ENCODE results near the gene COL18A1. TPM values are rescaled to one million over a fixed set of nuclear protein-coding genes. Genes with fewer than 3 reads are reported as not detected.
A peak's percentile ranks its signal among the peaks of the same experiment; 100 is the strongest.

Gene COL18A1
- total and polyA plus RNA-seq, 9 of the 15 experiments (the other 6 are each of a cell fraction or from before 2014, with no cell fraction given) = 0.14 to 16.4 (median 2.0) TPM

- no peak overlapping the region for H3K4me2 ChIP-seq (ENCODE audit: insufficient read depth, low read length)
- no TSS peak for BruUV-seq (replicated peaks)
- no peaks in the 10 kb centered on the region for H3K9me3 ChIP-seq (replicated peaks; ENCODE audit: control insufficient read depth, insufficient read depth, low read depth, low read length)
- H4K20me1 ChIP-seq (replicated peaks; ENCODE audit: control insufficient read depth, insufficient read depth, low read length) = peaks cover 54% of the 10 kb centered on the region
- POLR2A ChIA-PET = interaction anchor here (0.7 to 2.4 kb wide), 4 partner anchors 10 to 114 kb away, joined by 3 to 15 read pairs (median 4); no protein-coding TSS in a partner anchor
- H3K27ac ChIP-seq (ENCODE audit: extremely low read depth, low read depth, low read length) = no peak overlapping the region
- no peak overlapping the region for H3K4me3 ChIP-seq
- intact Hi-C loops (cut with micrococcal nuclease) (no loop called here), in situ Hi-C loops (cut with MboI) (no loop called here)
- no peaks in the 10 kb centered on the region for H3K36me3 ChIP-seq (ENCODE audit: control insufficient read depth, insufficient read depth, low read length)
- no peak for FAIRE-seq
- no peaks in the 10 kb centered on the region; a peak in 2 of 5 replicates for H3K27me3 ChIP-seq (ENCODE audit: control insufficient read depth in 2 of 2, insufficient read depth in 2 of 2, low read length in 2 of 2)
- no peak overlapping the region for H2AFZ ChIP-seq (ENCODE audit: low read depth, low read length)
- DNase-seq (ENCODE audit: extremely low read depth in 1 of 4, low spot score in 3 of 4) = no peak
- H3K9ac ChIP-seq (ENCODE audit: insufficient read depth in 1 of 2, low read depth in 2 of 2, low read length in 2 of 2) = no peak overlapping the region
- peaks cover 0 to 85% of the 10 kb centered on the region in 2 experiments; a peak in 3 of 5 replicates for H3K4me1 ChIP-seq (replicated peaks in 1 of 2; ENCODE audit: control insufficient read depth in 2 of 2, insufficient read depth in 2 of 2, low read length in 2 of 2)
- ATAC-seq = no peak
- H3K79me2 ChIP-seq (ENCODE audit: control insufficient read depth, insufficient read depth, low read length) = peaks cover under 1% of the 10 kb centered on the region; the same call in 1 of the 3 replicates
- CTCF ChIA-PET (ENCODE audit: low intra/inter-chr PET ratio) = no interaction called here
- H3K9me1 ChIP-seq (ENCODE audit: control insufficient read depth, insufficient read depth, low read length) = peaks cover 3% of the 10 kb centered on the region
- 68% methylated on average over 19 of the region's 28 CpGs for WGBS (ENCODE audit: insufficient coverage, low coverage, missing lambda C conversion rate)
- TF ChIP-seq ZNF146 (CRISPR knock-in tag; IDR thresholded peaks at IDR 0.05; ENCODE audit: unreplicated experiment) (no peak), NCOA4 (IDR thresholded peaks at IDR 0.05; ENCODE audit: partially characterized antibody) (no peak), ZNF124 (CRISPR knock-in tag; IDR thresholded peaks at IDR 0.05) (0 out of 2 replicates have a peak, but pooled peaks have one; percentile 74), TBP (optimal IDR thresholded peaks at IDR 0.05; ENCODE audit: low read depth, low read length) (no peak), PRMT5 (CRISPR knock-in tag; IDR thresholded peaks at IDR 0.05) (no peak), MAX (CRISPR knock-in tag; IDR thresholded peaks at IDR 0.05) (peak; percentile 30; the same call in 1 of the 2 replicates), GATAD2A (IDR thresholded peaks at IDR 0.05) (no peak), MEIS2 (IDR thresholded peaks at IDR 0.05; ENCODE audit: partially characterized antibody) (no peak), MTA3 (IDR thresholded peaks at IDR 0.05; ENCODE audit: borderline replicate concordance) (no peak)
- TF ChIP-seq, protein P1, sequence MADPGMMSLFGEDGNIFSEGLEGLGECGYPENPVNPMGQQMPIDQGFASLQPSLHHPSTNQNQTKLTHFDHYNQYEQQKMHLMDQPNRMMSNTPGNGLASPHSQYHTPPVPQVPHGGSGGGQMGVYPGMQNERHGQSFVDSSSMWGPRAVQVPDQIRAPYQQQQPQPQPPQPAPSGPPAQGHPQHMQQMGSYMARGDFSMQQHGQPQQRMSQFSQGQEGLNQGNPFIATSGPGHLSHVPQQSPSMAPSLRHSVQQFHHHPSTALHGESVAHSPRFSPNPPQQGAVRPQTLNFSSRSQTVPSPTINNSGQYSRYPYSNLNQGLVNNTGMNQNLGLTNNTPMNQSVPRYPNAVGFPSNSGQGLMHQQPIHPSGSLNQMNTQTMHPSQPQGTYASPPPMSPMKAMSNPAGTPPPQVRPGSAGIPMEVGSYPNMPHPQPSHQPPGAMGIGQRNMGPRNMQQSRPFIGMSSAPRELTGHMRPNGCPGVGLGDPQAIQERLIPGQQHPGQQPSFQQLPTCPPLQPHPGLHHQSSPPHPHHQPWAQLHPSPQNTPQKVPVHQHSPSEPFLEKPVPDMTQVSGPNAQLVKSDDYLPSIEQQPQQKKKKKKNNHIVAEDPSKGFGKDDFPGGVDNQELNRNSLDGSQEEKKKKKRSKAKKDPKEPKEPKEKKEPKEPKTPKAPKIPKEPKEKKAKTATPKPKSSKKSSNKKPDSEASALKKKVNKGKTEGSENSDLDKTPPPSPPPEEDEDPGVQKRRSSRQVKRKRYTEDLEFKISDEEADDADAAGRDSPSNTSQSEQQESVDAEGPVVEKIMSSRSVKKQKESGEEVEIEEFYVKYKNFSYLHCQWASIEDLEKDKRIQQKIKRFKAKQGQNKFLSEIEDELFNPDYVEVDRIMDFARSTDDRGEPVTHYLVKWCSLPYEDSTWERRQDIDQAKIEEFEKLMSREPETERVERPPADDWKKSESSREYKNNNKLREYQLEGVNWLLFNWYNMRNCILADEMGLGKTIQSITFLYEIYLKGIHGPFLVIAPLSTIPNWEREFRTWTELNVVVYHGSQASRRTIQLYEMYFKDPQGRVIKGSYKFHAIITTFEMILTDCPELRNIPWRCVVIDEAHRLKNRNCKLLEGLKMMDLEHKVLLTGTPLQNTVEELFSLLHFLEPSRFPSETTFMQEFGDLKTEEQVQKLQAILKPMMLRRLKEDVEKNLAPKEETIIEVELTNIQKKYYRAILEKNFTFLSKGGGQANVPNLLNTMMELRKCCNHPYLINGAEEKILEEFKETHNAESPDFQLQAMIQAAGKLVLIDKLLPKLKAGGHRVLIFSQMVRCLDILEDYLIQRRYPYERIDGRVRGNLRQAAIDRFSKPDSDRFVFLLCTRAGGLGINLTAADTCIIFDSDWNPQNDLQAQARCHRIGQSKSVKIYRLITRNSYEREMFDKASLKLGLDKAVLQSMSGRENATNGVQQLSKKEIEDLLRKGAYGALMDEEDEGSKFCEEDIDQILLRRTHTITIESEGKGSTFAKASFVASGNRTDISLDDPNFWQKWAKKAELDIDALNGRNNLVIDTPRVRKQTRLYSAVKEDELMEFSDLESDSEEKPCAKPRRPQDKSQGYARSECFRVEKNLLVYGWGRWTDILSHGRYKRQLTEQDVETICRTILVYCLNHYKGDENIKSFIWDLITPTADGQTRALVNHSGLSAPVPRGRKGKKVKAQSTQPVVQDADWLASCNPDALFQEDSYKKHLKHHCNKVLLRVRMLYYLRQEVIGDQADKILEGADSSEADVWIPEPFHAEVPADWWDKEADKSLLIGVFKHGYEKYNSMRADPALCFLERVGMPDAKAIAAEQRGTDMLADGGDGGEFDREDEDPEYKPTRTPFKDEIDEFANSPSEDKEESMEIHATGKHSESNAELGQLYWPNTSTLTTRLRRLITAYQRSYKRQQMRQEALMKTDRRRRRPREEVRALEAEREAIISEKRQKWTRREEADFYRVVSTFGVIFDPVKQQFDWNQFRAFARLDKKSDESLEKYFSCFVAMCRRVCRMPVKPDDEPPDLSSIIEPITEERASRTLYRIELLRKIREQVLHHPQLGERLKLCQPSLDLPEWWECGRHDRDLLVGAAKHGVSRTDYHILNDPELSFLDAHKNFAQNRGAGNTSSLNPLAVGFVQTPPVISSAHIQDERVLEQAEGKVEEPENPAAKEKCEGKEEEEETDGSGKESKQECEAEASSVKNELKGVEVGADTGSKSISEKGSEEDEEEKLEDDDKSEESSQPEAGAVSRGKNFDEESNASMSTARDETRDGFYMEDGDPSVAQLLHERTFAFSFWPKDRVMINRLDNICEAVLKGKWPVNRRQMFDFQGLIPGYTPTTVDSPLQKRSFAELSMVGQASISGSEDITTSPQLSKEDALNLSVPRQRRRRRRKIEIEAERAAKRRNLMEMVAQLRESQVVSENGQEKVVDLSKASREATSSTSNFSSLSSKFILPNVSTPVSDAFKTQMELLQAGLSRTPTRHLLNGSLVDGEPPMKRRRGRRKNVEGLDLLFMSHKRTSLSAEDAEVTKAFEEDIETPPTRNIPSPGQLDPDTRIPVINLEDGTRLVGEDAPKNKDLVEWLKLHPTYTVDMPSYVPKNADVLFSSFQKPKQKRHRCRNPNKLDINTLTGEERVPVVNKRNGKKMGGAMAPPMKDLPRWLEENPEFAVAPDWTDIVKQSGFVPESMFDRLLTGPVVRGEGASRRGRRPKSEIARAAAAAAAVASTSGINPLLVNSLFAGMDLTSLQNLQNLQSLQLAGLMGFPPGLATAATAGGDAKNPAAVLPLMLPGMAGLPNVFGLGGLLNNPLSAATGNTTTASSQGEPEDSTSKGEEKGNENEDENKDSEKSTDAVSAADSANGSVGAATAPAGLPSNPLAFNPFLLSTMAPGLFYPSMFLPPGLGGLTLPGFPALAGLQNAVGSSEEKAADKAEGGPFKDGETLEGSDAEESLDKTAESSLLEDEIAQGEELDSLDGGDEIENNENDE (IDR thresholded peaks at IDR 0.05; ENCODE audit: low read depth, low read length) = no peak
Observed at GRCh38 chr21:45421846-45422775, 17.1 kb downstream of the COL18A1 start.
